ENCODE results near the gene SH2D3A.

SH2D3A gene

DNA sequence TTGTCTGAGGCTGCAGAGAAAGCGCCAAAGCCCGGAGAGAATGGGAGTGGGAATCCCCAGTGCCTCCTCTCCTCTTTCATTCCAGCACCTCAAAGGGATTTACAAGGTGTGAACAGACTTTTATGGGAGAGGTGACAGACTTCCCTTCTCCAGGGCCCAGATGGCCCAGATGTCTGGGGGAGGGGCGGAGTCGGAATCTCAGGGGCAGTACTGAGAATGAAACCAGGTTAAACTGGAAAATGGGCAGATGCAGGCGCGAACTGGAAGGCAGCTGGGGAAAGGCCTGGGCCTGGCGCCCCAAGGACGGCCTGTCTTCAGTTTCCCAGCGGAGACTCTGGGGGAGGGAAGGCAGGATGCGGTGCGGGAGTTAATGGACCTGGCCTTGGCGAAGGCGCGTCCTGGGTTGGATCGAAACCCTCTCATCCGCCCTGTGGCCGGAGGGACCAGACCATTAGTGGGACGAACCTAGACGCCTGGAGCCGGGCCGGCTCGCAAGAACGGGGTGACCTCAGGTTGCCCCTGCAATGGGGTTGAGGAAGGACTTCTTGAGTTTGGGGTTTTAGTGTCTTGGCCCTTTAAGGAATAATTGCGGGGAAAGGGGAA is 28.3 kb downstream of the SH2D3A start:
- DNase-seq (ENCODE audit: low read depth): no peak
- peak overlapping the region; percentile 40 for H3K4me3 ChIP-seq (ENCODE audit: control insufficient read depth, low read depth, low read length)
- TF ChIP-seq, protein P1, sequence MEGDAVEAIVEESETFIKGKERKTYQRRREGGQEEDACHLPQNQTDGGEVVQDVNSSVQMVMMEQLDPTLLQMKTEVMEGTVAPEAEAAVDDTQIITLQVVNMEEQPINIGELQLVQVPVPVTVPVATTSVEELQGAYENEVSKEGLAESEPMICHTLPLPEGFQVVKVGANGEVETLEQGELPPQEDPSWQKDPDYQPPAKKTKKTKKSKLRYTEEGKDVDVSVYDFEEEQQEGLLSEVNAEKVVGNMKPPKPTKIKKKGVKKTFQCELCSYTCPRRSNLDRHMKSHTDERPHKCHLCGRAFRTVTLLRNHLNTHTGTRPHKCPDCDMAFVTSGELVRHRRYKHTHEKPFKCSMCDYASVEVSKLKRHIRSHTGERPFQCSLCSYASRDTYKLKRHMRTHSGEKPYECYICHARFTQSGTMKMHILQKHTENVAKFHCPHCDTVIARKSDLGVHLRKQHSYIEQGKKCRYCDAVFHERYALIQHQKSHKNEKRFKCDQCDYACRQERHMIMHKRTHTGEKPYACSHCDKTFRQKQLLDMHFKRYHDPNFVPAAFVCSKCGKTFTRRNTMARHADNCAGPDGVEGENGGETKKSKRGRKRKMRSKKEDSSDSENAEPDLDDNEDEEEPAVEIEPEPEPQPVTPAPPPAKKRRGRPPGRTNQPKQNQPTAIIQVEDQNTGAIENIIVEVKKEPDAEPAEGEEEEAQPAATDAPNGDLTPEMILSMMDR (IDR thresholded peaks at IDR 0.05; ENCODE audit: control insufficient read depth, insufficient read depth, low read depth, low read length, missing control alignments): no peak

DNA sequence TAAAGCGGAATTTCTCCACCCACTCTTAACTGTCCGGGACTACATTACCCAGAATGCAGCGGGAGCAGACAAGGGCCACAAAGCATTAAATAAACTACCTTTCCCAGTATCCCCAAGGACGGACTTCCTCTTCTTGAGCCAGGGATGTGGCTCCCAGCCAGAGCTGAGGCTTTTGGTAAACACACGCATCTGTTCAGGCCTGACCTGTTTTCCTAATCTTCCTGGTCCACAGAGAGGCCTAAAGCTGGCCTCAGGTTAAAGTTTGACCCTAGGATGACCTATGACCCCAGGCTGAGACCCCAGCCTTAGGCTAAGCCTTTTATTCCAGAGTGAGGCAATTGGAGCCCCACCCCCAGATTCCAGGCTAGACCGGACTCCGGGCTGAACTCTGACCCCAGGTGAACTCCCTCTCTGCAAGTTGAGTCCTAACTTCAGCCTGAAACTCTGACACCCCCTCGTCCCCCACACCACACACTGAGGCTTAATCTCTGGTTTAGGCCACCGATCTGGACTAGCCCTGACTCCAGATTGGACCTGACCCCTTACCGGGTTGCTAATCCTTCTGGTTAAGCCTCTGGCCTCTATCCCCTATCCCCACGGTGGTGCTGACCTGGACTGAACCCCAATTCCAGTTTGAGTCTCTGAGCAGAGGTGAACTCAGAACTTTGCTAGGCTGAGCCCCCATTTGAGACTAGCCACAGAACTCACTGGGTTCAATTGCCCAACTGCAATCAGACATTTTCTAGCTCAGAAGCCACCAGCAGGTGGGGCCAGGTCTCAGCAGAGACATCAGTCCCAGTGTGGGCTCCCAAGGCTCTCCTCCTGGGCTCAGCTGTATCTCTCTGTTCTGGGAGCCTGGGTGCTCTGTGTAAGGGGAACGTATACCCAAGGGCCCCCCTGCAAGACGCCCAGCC is 29.1 kb downstream of the SH2D3A start:
- H3K4me3 ChIP-seq (ENCODE audit: control insufficient read depth, low read depth, low read length): no peak overlapping the region
- DNase-seq (ENCODE audit: low read depth): peak; percentile 42
- TF ChIP-seq, protein P1 (IDR thresholded peaks at IDR 0.05; ENCODE audit: control insufficient read depth, insufficient read depth, low read depth, low read length, missing control alignments): peak; percentile 78

DNA sequence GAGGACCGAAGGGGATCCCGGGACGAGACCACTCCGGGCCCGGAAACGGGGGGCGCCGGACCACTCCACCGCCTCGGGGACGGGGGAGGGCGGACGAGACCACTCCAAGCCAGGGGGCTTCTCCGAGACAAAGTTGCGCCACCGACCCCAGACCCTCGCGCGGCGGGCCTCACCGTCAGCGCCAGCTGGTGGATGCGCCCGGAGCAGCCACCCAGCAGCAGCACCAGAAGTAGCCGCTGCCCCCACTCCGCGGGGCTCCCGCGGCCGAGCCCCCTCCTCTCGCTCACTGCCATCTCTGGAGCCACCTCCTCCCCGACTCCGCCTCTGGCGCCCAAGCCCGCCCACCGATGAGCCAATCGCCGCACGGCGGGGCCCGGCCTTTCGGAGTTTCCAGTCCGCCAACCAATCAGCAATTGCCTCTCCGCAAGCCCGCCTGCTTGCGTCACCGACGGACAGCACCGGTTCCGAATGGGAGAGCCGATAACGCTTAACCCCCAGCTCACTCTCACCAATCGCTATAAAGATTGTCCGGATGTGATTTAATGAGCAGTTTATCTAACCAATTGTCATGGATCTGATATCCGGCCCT is 29.9 kb downstream of the SH2D3A start, which contains the start of gene GPR108:
Gene GPR108 (minus strand): TSS at position 297 of the 589 bp plus-strand sequence. CDS start 4 bp downstream, at position 293.
- peak within 1 kb of the TSS; percentile 94 for H3K4me3 ChIP-seq (ENCODE audit: control insufficient read depth, low read depth, low read length)
- TF ChIP-seq, protein P1 (IDR thresholded peaks at IDR 0.05; ENCODE audit: control insufficient read depth, insufficient read depth, low read depth, low read length, missing control alignments): no peak
- peak; percentile 100 for DNase-seq (ENCODE audit: low read depth)

DNA sequence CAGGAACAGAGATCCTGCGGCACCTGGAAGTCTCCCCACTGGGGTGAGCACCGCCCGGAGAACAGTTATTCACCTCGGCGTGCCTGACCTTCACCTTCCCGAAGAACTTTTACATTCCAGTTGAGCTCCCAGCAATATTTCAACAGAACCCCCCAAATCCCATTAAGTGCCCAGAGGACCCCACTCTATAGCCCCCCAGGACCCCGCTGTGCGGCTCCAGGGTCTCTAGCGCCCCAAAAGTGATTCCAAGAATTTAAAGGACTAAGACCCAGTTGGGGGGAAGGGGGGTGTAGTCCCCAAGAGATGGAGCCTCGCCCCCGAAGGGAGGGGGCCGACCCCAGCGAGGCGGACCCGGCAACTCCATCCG is 30.3 kb downstream of the SH2D3A start:
- TF ChIP-seq, protein P1 (IDR thresholded peaks at IDR 0.05; ENCODE audit: control insufficient read depth, insufficient read depth, low read depth, low read length, missing control alignments): no peak
- peak overlapping the region; percentile 94 for H3K4me3 ChIP-seq (ENCODE audit: control insufficient read depth, low read depth, low read length)
- DNase-seq (ENCODE audit: low read depth): no peak

DNA sequence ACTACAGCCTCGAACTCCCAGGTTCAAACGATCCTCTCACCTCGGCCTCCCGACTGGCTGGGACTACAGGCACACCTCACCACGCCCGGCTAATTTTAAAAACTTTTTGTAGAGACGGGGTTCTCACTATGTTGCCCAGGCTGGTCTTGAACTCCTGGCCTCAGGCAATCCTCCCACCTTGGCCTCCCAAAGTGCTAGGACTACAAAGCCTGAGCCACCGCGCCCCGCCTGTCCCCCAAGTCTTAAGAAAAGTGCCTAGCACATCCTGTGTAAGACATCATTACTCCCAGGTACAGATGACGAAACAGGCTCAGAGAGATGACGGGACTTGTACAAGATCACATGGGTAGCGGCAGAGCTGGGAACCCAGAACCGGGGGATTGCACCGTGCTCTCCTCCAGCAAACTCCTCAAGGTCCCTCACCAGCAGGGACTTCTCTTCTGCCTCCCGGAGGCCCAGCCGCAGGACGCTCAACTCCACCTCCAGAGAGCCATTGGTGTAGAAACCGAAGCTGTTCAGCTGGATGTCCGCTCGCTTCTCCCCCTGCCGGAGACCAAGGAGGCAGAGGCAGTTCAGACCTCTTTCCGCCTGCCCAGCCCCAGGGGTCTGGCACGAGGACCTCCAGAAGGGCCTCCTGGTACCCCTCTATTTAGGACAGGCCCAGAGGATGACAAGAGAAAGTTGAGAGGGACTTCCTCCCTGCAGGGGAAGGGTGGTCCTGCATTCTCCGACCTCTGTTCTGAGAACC is 30.9 kb downstream of the SH2D3A start:
- peak; percentile 61 for DNase-seq (ENCODE audit: low read depth)
- peak overlapping the region; percentile 94 for H3K4me3 ChIP-seq (ENCODE audit: control insufficient read depth, low read depth, low read length)
- TF ChIP-seq, protein P1 (IDR thresholded peaks at IDR 0.05; ENCODE audit: control insufficient read depth, insufficient read depth, low read depth, low read length, missing control alignments): peak; percentile 84
